Right atrium auricular region (tissue), 2 donors: ENCODE results near the gene PTH2. TPM values are rescaled to one million over a fixed set of nuclear protein-coding genes. Genes with fewer than 3 reads are reported as not detected.

ENCODE experiments used
- DNase-seq: peaks from one replicate; pipeline ENCODE4 v3.0.0-alpha.2; 2019; ENCODE audit warnings: low spot score
- H3K27ac ChIP-seq, 2 donors: fragments of 200-600 bp; sonication (generic); 1 replicate in 1 of 2; 2 replicates in 1 of 2; pipeline ENCODE4 v1.5.1; 2016 to 2019
- H3K27me3 ChIP-seq, 2 donors: fragments of 200-600 bp; sonication (generic); one replicate each; pipeline versions ENCODE4 v1.5.1 to v1.6.0; 2017 to 2019
- H3K36me3 ChIP-seq: fragments of 200-600 bp; sonication (generic); one replicate; pipeline ENCODE4 v1.5.1; 2016
- H3K4me1 ChIP-seq, 2 donors: fragments of 200-600 bp; sonication (generic); one replicate each; pipeline versions ENCODE4 v1.5.1 to v1.6.0; 2017 to 2019
- H3K4me3 ChIP-seq, 2 donors: fragments of 200-600 bp; sonication (generic); 1 replicate in 1 of 2; 2 replicates in 1 of 2; pipeline ENCODE4 v1.5.1; 2017 to 2019; ENCODE audit warnings: mild to moderate bottlenecking in 1 of 2, moderate library complexity in 1 of 2
- H3K9me3 ChIP-seq, 2 donors: fragments of 200-600 bp; sonication (generic); one replicate each; pipeline ENCODE4 v1.5.1; 2019
- CTCF ChIP-seq, 2 donors: fragments of 200-600 bp; sonication (generic); IDR thresholded peaks; one replicate each; pipeline ENCODE4 v1.5.1; 2019; ENCODE audit warnings: antibody characterized with exemption in 2 of 2
- total RNA-seq, 2 donors: library from RNA; depleted of rRNA; stranded (reverse); fragments of >200 nt; gene quantifications; one replicate each; pipeline ENCODE4 v1.1.0, GENCODE V29; 2016

PTH2 gene
- total RNA-seq, 2 donors from 2014 or later, result not detected

GRCh38 chr19:49411681-49412326, 11.4 kb downstream of the PTH2 start:
- no peaks in the 10 kb centered on the region for H3K4me1 ChIP-seq
- H3K4me3 ChIP-seq, result no peak overlapping the region
- H3K36me3 ChIP-seq, result no peaks in the 10 kb centered on the region
- DNase-seq, result no peak
- no peak overlapping the region for H3K27ac ChIP-seq
- H3K9me3 ChIP-seq, result no peaks in the 10 kb centered on the region
- no peaks in the 10 kb centered on the region for H3K27me3 ChIP-seq
- TF ChIP-seq CTCF (IDR thresholded peaks at IDR 0.05), result no peak

GRCh38 chr19:49409441-49410029, 13.7 kb downstream of the PTH2 start:
- DNase-seq, result no peak

GRCh38 chr19:49408816-49409440, 14.3 kb downstream of the PTH2 start:
- no peaks in the 10 kb centered on the region for H3K27me3 ChIP-seq
- DNase-seq, result no peak
- H3K27ac ChIP-seq, result no peak overlapping the region

More at GRCh38 chr19:49409441-49410029, 13.7 kb downstream of the PTH2 start:
- H3K27me3 ChIP-seq, result no peaks in the 10 kb centered on the region
- no peaks in the 10 kb centered on the region for H3K9me3 ChIP-seq
- no peaks in the 10 kb centered on the region for H3K4me1 ChIP-seq
- no peaks in the 10 kb centered on the region for H3K36me3 ChIP-seq
- H3K27ac ChIP-seq, result no peak overlapping the region
- no peak overlapping the region for H3K4me3 ChIP-seq
- TF ChIP-seq CTCF (IDR thresholded peaks at IDR 0.05), result no peak

GRCh38 chr19:49407482-49408015, 15.7 kb downstream of the PTH2 start:
- Histone ChIP-seq H3K4me3 (no peak overlapping the region), H3K27me3 (no peaks in the 10 kb centered on the region), H3K4me1 (no peaks in the 10 kb centered on the region), H3K27ac (no peak overlapping the region), H3K9me3 (no peaks in the 10 kb centered on the region), H3K36me3 (no peaks in the 10 kb centered on the region)
- TF ChIP-seq CTCF (IDR thresholded peaks at IDR 0.05), result no peak
- DNase-seq, result no peak

More at GRCh38 chr19:49408816-49409440, 14.3 kb downstream of the PTH2 start:
- no peak overlapping the region for H3K4me3 ChIP-seq
- TF ChIP-seq CTCF (IDR thresholded peaks at IDR 0.05), result no peak
- H3K4me1 ChIP-seq, result no peaks in the 10 kb centered on the region
- no peaks in the 10 kb centered on the region for H3K36me3 ChIP-seq
- no peaks in the 10 kb centered on the region for H3K9me3 ChIP-seq

GRCh38 chr19:49407079-49407478, 16.2 kb downstream of the PTH2 start:
- TF ChIP-seq CTCF (IDR thresholded peaks at IDR 0.05), result no peak
- Histone ChIP-seq H3K9me3 (no peaks in the 10 kb centered on the region), H3K27ac (no peak overlapping the region), H3K27me3 (no peaks in the 10 kb centered on the region), H3K4me1 (no peaks in the 10 kb centered on the region), H3K4me3 (no peak overlapping the region), H3K36me3 (no peaks in the 10 kb centered on the region)
- no peak for DNase-seq
